PFSK-1 (cell line): ENCODE measurements around the gene LPCAT2. TPM values are rescaled to one million over a fixed set of nuclear protein-coding genes. Genes with fewer than 3 reads are reported as not detected.
A peak's percentile ranks its signal among the peaks of the same experiment; 100 is the strongest.

Experiments used
- FOXP2 ChIP-seq: optimal IDR thresholded peaks from 2 replicates; pipeline ENCODE3; 2011; ENCODE audit warnings: borderline replicate concordance, control low read depth, inconsistent platforms; ENCODE audit not compliant: insufficient read depth; ENCODE audit errors: extremely low read length, extremely low read depth
- POLR2AphosphoS5 ChIP-seq: IDR thresholded peaks from 2 replicates; pipeline ENCODE4 v1.6.1; 2012; ENCODE audit warnings: low read depth, mild to moderate bottlenecking, control low read depth, low read length, moderate library complexity
- REST ChIP-seq, 2 experiments: IDR thresholded peaks; 2 replicates each; pipeline versions ENCODE4 v1.6.1 to v1.8.0; 2011 to 2012; ENCODE audit warnings: low read depth in 2 of 2, low read length in 2 of 2, control low read depth in 1 of 2, inconsistent platforms in 1 of 2, mild to moderate bottlenecking in 1 of 2, moderate library complexity in 1 of 2; ENCODE audit not compliant: insufficient read depth in 1 of 2
- SIN3A ChIP-seq: IDR thresholded peaks from 2 replicates; pipeline ENCODE4 v1.6.1; 2012; ENCODE audit warnings: mild to moderate bottlenecking, low read length, moderate library complexity, borderline replicate concordance; ENCODE audit not compliant: insufficient read depth
- TAF1 ChIP-seq: IDR thresholded peaks from 2 replicates; pipeline ENCODE4 v1.6.1; 2012; ENCODE audit warnings: low read length, control low read depth, borderline replicate concordance; ENCODE audit not compliant: insufficient read depth
- polyA plus RNA-seq: library from polyadenylated mRNA; unstranded; fragments of >200 nt; gene quantifications from one replicate; pipeline ENCODE4 v1.2.1, GENCODE V29; 2012; ENCODE audit warnings: low read depth, missing spikeins; ENCODE audit not compliant: insufficient read length

LPCAT2 gene
- polyA plus RNA-seq: 9.2 TPM

- no peak for TF ChIP-seq FOXP2
- TF ChIP-seq POLR2AphosphoS5: peak; percentile 58; the same call in 1 of the 2 replicates
Measured at GRCh38 chr16:55508941-55509931, at the start of gene LPCAT2. LPCAT2 (plus strand) TSS chr16:55509072; CDS start chr16:55509182, 110 bp downstream.

GRCh38 chr16:55462241-55462640 lies 46.6 kb upstream of the LPCAT2 start:
- TF ChIP-seq FOXP2 (no peak), SIN3A (no peak), POLR2AphosphoS5 (no peak)

- no peak for TF ChIP-seq SIN3A
- no peak for TF ChIP-seq FOXP2
- TF ChIP-seq TAF1: no peak
- no peak for TF ChIP-seq POLR2AphosphoS5
- no peak for TF ChIP-seq REST (IDR thresholded peaks at IDR 0.05; ENCODE audit: insufficient read depth in 1 of 2, low read depth in 2 of 2, low read length in 2 of 2)
Measured at GRCh38 chr16:55464375-55464774, 44.5 kb upstream of the LPCAT2 start.

GRCh38 chr16:55465077-55465896 lies 43.6 kb upstream of the LPCAT2 start:
- no peak for TF ChIP-seq REST (IDR thresholded peaks at IDR 0.05; ENCODE audit: insufficient read depth in 1 of 2, low read depth in 2 of 2, low read length in 2 of 2)

GRCh38 chr16:55466209-55466608 lies 42.7 kb upstream of the LPCAT2 start:
- TF ChIP-seq POLR2AphosphoS5 (no peak), TAF1 (no peak), SIN3A (no peak), REST (IDR thresholded peaks at IDR 0.05; ENCODE audit: insufficient read depth in 1 of 2, low read depth in 2 of 2, low read length in 2 of 2) (no peak), FOXP2 (no peak)

GRCh38 chr16:55467898-55468297 lies 41.0 kb upstream of the LPCAT2 start:
- TF ChIP-seq TAF1 (no peak), SIN3A (no peak), POLR2AphosphoS5 (no peak), REST (IDR thresholded peaks at IDR 0.05; ENCODE audit: insufficient read depth in 1 of 2, low read depth in 2 of 2, low read length in 2 of 2) (no peak), FOXP2 (no peak)
